SK-N-SH treated with all-trans-retinoic acid at 6 μM for 48 hours (cell line): ENCODE data around the gene HYAL4.

Experiments used
- ATAC-seq: fragments of 200-7000 bp; cut with Tn5 transposase; 3 replicates; pipeline ENCODE4 v1.9.1; 2020; ENCODE audit warnings: mild to moderate bottlenecking, moderate library complexity
- ARNTL ChIP-seq: fragments of 450-650 bp; formaldehyde crosslinking; IDR thresholded peaks from 2 replicates; pipeline ENCODE4 v1.5.0; 2020; ENCODE audit warnings: low read depth, mild to moderate bottlenecking, moderate library complexity, borderline replicate concordance
- CREB5 ChIP-seq: fragments of 250-450 bp; sonication (Bioruptor Pico); IDR thresholded peaks from 2 replicates; pipeline ENCODE4 v1.5.1; 2020; ENCODE audit warnings: low read depth, mild to moderate bottlenecking, moderate library complexity
- CSDC2 ChIP-seq: fragments of 250-450 bp; sonication (Bioruptor Pico); IDR thresholded peaks from 2 replicates; pipeline ENCODE4 v1.5.0; 2020; ENCODE audit warnings: mild to moderate bottlenecking, moderate library complexity
- CSRNP3 ChIP-seq: fragments of 250-450 bp; sonication (Bioruptor Pico); IDR thresholded peaks from 2 replicates; pipeline ENCODE4 v1.5.1; 2021; ENCODE audit warnings: mild to moderate bottlenecking, moderate library complexity
- GLIS3 ChIP-seq: fragments of 250-450 bp; sonication (Bioruptor Pico); IDR thresholded peaks from 2 replicates; pipeline ENCODE4 v1.5.0; 2020; ENCODE audit warnings: mild to moderate bottlenecking, moderate library complexity
- ISL1 ChIP-seq: fragments of 250-450 bp; sonication (Bioruptor Pico); IDR thresholded peaks from 2 replicates; pipeline ENCODE4 v2.1.2; 2022; ENCODE audit warnings: mild to moderate bottlenecking, moderate library complexity
- OSR1 ChIP-seq: fragments of 250-450 bp; sonication (Bioruptor Pico); IDR thresholded peaks from 2 replicates; pipeline ENCODE4 v1.8.0; 2022; ENCODE audit warnings: moderate library complexity, mild to moderate bottlenecking, inconsistent platforms
- PATZ1 ChIP-seq: fragments of 250-450 bp; sonication (Bioruptor Pico); IDR thresholded peaks from 2 replicates; pipeline ENCODE4 v1.8.0; 2020; ENCODE audit warnings: mild to moderate bottlenecking, moderate library complexity, borderline replicate concordance
- POU6F1 ChIP-seq: fragments of 250-450 bp; sonication (Bioruptor Pico); IDR thresholded peaks from 2 replicates; pipeline ENCODE4 v1.8.0; 2021; ENCODE audit warnings: low read depth, mild to moderate bottlenecking, moderate library complexity, borderline replicate concordance
- PPARA ChIP-seq: fragments of 250-450 bp; sonication (Bioruptor Pico); IDR thresholded peaks from 2 replicates; pipeline ENCODE4 v1.5.0; 2020; ENCODE audit warnings: mild to moderate bottlenecking, borderline replicate concordance
- RARB ChIP-seq: fragments of 250-450 bp; sonication (Bioruptor Pico); IDR thresholded peaks from 2 replicates; pipeline ENCODE4 v1.8.0; 2021; ENCODE audit warnings: mild to moderate bottlenecking, moderate library complexity
- SNAI2 ChIP-seq: fragments of 250-450 bp; sonication (Bioruptor Pico); IDR thresholded peaks from 2 replicates; pipeline ENCODE4 v1.5.0; 2020; ENCODE audit warnings: mild to moderate bottlenecking, moderate library complexity
- TCF4 ChIP-seq: fragments of 250-450 bp; sonication (Bioruptor Pico); IDR thresholded peaks from 2 replicates; pipeline ENCODE4 v1.8.0; 2021; ENCODE audit warnings: mild to moderate bottlenecking, moderate library complexity, borderline replicate concordance
- TSHZ2 ChIP-seq: fragments of 250-450 bp; sonication (Bioruptor Pico); IDR thresholded peaks from 2 replicates; pipeline ENCODE4 v1.5.0; 2020; ENCODE audit warnings: mild to moderate bottlenecking, moderate library complexity
- ZC3H10 ChIP-seq: fragments of 250-450 bp; sonication (Bioruptor Pico); IDR thresholded peaks from 2 replicates; pipeline ENCODE4 v1.5.1; 2021; ENCODE audit warnings: mild to moderate bottlenecking, moderate library complexity
- ZFP3 ChIP-seq: fragments of 250-450 bp; sonication (Bioruptor Pico); IDR thresholded peaks from 2 replicates; pipeline ENCODE4 v1.5.0; 2020; ENCODE audit warnings: mild to moderate bottlenecking, moderate library complexity
- ZFP30 ChIP-seq: fragments of 450-650 bp; formaldehyde crosslinking; IDR thresholded peaks from 2 replicates; pipeline ENCODE4 v1.5.0; 2022; ENCODE audit warnings: mild to moderate bottlenecking, moderate library complexity
- ZNF565 ChIP-seq: fragments of 450-650 bp; formaldehyde crosslinking; conservative IDR thresholded peaks from 2 replicates; pipeline ENCODE4 v1.5.0; 2020; ENCODE audit warnings: low read depth, mild to moderate bottlenecking, moderate library complexity
- ZNF70 ChIP-seq: fragments of 450-650 bp; formaldehyde crosslinking; IDR thresholded peaks from 2 replicates; pipeline ENCODE4 v1.5.0; 2020; ENCODE audit warnings: mild to moderate bottlenecking, moderate library complexity
- ZNF8 ChIP-seq: fragments of 450-650 bp; formaldehyde crosslinking; IDR thresholded peaks from 2 replicates; pipeline ENCODE4 v1.5.0; 2020; ENCODE audit warnings: mild to moderate bottlenecking, moderate library complexity

Gene HYAL4

GRCh38 chr7:123846217-123846891, 1.4 kb downstream of the HYAL4 start (continued):
- TF ChIP-seq TSHZ2, result no peak
- no peak for TF ChIP-seq ZNF565
- no peak for TF ChIP-seq OSR1 (CRISPR knock-in tag)
- no peak for TF ChIP-seq CSDC2 (CRISPR knock-in tag)
- no peak for TF ChIP-seq ZFP30 (CRISPR knock-in tag)
- no peak for TF ChIP-seq ZFP3 (CRISPR knock-in tag)

GRCh38 chr7:123847868-123848267, 2.9 kb downstream of the HYAL4 start:
- TF ChIP-seq CREB5 (CRISPR knock-in tag), result no peak
- no peak for TF ChIP-seq TCF4 (CRISPR knock-in tag)
- TF ChIP-seq PPARA (CRISPR knock-in tag), result no peak
- TF ChIP-seq TSHZ2, result no peak
- TF ChIP-seq RARB, result no peak
- TF ChIP-seq ZFP30 (CRISPR knock-in tag), result no peak
- TF ChIP-seq CSRNP3 (CRISPR knock-in tag), result no peak
- TF ChIP-seq ZNF70 (CRISPR knock-in tag), result no peak
- TF ChIP-seq ZC3H10 (CRISPR knock-in tag), result no peak
- TF ChIP-seq ZNF565, result no peak
- no peak for TF ChIP-seq ZNF8 (CRISPR knock-in tag)
- TF ChIP-seq GLIS3, result no peak
- TF ChIP-seq CSDC2 (CRISPR knock-in tag), result no peak
- no peak for TF ChIP-seq OSR1 (CRISPR knock-in tag)
- no peak for TF ChIP-seq SNAI2 (CRISPR knock-in tag)
- no peak for TF ChIP-seq ISL1 (CRISPR knock-in tag)
- no peak for TF ChIP-seq POU6F1 (CRISPR knock-in tag)
- ATAC-seq, result no peak

GRCh38 chr7:123849855-123850254, 4.9 kb downstream of the HYAL4 start:
- no peak for ATAC-seq
- TF ChIP-seq CSDC2 (CRISPR knock-in tag), result no peak
- no peak for TF ChIP-seq ARNTL (CRISPR knock-in tag)
- TF ChIP-seq PATZ1 (CRISPR knock-in tag), result no peak
- no peak for TF ChIP-seq POU6F1 (CRISPR knock-in tag)
- no peak for TF ChIP-seq ZNF70 (CRISPR knock-in tag)
- TF ChIP-seq ZFP30 (CRISPR knock-in tag), result no peak
- TF ChIP-seq CREB5 (CRISPR knock-in tag), result no peak
- TF ChIP-seq ZNF565, result no peak
- no peak for TF ChIP-seq TCF4 (CRISPR knock-in tag)
